OCI-LY1 (cell line): ENCODE results near the gene STARD4.

Experiments
- EZH2 ChIP-seq: fragments of 200-600 bp; sonication (generic), shearing (Covaris generic); IDR thresholded peaks from 2 replicates; pipeline ENCODE4 v1.8.0; 2017; ENCODE audit warnings: borderline replicate concordance, mixed run types, mild to moderate bottlenecking, antibody characterized with exemption, low read length, moderate library complexity, mixed read lengths
- TF ChIP-seq, protein P1 (sequence below): fragments of 200-600 bp; sonication (generic), shearing (Covaris generic); IDR thresholded peaks from 2 replicates; pipeline ENCODE4 v1.5.1; 2017; ENCODE audit warnings: mild to moderate bottlenecking, antibody characterized with exemption, low read length, moderate library complexity, mixed read lengths

DNA sequence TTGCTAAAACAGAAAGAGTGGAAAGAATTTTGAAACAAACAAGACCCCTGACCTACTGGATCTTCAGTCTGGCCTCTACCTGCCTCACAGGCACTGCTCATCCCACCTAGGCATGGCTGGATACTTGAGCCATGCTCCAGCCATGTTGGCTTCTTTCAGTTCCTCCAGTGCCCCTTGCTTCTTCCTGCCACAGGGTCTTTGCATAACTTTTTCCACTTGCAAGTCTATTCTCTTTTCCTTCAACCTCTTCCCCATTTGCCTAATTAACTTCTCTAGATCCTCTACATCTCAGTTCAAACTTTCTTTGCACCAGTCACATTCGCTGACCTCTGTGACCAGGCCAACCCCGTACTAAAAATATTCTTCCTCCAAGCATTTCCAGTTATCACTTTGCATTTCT lies 50.4 kb downstream of the STARD4 start:
- TF ChIP-seq, protein P1, sequence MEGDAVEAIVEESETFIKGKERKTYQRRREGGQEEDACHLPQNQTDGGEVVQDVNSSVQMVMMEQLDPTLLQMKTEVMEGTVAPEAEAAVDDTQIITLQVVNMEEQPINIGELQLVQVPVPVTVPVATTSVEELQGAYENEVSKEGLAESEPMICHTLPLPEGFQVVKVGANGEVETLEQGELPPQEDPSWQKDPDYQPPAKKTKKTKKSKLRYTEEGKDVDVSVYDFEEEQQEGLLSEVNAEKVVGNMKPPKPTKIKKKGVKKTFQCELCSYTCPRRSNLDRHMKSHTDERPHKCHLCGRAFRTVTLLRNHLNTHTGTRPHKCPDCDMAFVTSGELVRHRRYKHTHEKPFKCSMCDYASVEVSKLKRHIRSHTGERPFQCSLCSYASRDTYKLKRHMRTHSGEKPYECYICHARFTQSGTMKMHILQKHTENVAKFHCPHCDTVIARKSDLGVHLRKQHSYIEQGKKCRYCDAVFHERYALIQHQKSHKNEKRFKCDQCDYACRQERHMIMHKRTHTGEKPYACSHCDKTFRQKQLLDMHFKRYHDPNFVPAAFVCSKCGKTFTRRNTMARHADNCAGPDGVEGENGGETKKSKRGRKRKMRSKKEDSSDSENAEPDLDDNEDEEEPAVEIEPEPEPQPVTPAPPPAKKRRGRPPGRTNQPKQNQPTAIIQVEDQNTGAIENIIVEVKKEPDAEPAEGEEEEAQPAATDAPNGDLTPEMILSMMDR = no peak
- no peak for TF ChIP-seq EZH2
